ENCODE measurements around the gene AURKAIP1.

GRCh38 chr1:1373051-1373814 lies 1.8 kb downstream of the AURKAIP1 start:
- TF ChIP-seq GATA3 (IDR thresholded peaks at IDR 0.05; ENCODE audit: low read depth, low read length): no peak
- TF ChIP-seq GATA2 (IDR thresholded peaks at IDR 0.05; ENCODE audit: low read depth, low read length): no peak

All from SH-SY5Y (cell line).